ENCODE results near the gene EAPP. TPM values are rescaled to one million over a fixed set of nuclear protein-coding genes. Genes with fewer than 3 reads are reported as not detected.
"Not testable (repeated sequence)": the region's sequence is repeated elsewhere in the genome, so short reads cannot be mapped to it uniquely, and the experiment has no call there.

The EAPP gene
- total RNA-seq, 2 experiments from 2014 or later = 28.6 to 35.8 TPM

DNA sequence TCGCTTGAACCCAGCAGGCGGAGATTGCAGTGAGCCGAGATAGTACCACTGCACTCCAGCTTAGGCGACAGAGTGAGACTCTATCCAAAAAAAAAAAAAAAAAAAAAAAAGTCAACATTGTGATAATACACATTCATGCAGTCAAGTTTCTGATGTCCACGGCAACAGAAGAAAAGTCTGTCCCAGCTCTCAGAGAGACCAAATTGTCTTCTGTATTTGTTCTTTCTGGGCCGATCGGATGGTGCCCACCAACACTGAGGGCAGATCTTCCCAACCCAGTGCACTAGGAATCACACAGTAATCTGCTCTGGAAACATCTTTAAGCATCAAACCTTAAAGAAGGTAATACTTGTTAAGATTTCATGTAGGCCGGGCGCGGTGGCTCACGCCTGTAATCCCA is 31.6 kb downstream of the EAPP start:
- CTCF ChIA-PET (ENCODE audit: unreplicated experiment) = no interaction called here
- no TSS peak for BruUV-seq (replicated peaks)

GRCh38 chr14:34507459-34507858 is 32.0 kb downstream of the EAPP start:
- no peak overlapping the region for H3K4me2 ChIP-seq (ENCODE audit: low read length)
- no peaks in the 10 kb centered on the region for H3K9me3 ChIP-seq (ENCODE audit: low read length)
- no peak overlapping the region for H3K27ac ChIP-seq (ENCODE audit: low read depth, low read length, poor library complexity, severe bottlenecking)
- H3K4me1 ChIP-seq (ENCODE audit: insufficient read depth, low read length, poor library complexity, severe bottlenecking) = no peaks in the 10 kb centered on the region
- no peak for TF ChIP-seq CTCF (conservative IDR thresholded peaks at IDR 0.05; ENCODE audit: low read length)
- no peak for TF ChIP-seq EZH2phosphoT487 (IDR thresholded peaks at IDR 0.05; ENCODE audit: borderline replicate concordance, low read depth, low read length)
- no peaks in the 10 kb centered on the region for H3K36me3 ChIP-seq (ENCODE audit: insufficient read depth, low read length)
- no peaks in the 10 kb centered on the region for H3K9me2 ChIP-seq (ENCODE audit: insufficient read depth, low read length)
- intact Hi-C loops (cut with micrococcal nuclease; ENCODE audit: unreplicated experiment) = no loop called here
- no peaks in the 10 kb centered on the region for H4K20me1 ChIP-seq (ENCODE audit: insufficient read depth, low read length)
- DNase-seq (ENCODE audit: low spot score) = no peak
- no peaks in the 10 kb centered on the region for H3K79me2 ChIP-seq (ENCODE audit: insufficient read depth, low read depth, low read length)
- BruUV-seq (replicated peaks) = no TSS peak
- H3K4me3 ChIP-seq (ENCODE audit: low read depth, low read length, poor library complexity, severe bottlenecking) = no peak overlapping the region
- ChIA-PET CTCF (ENCODE audit: unreplicated experiment) (no interaction called here), POLR2A (interaction anchor here (0.6 to 0.7 kb wide), 4 partner anchors 99 to 972 kb away, joined by 3 to 5 read pairs (median 3); no protein-coding TSS in a partner anchor)
- no peak overlapping the region for H2AFZ ChIP-seq (ENCODE audit: low read length)

More for the DNA sequence above, 31.6 kb downstream of the EAPP start:
- H3K79me2 ChIP-seq (ENCODE audit: insufficient read depth, low read depth, low read length) = no peaks in the 10 kb centered on the region
- no peak overlapping the region for H3K4me2 ChIP-seq (ENCODE audit: low read length)
- no peaks in the 10 kb centered on the region for H3K9me3 ChIP-seq (ENCODE audit: low read length)
- no peaks in the 10 kb centered on the region for H3K36me3 ChIP-seq (ENCODE audit: insufficient read depth, low read length)
- POLR2A ChIA-PET = interaction anchor here (0.6 to 0.7 kb wide), 4 partner anchors 98 to 972 kb away, joined by 3 to 5 read pairs (median 3); no protein-coding TSS in a partner anchor
- no peak overlapping the region for H2AFZ ChIP-seq (ENCODE audit: low read length)
- DNase-seq (ENCODE audit: low spot score) = no peak
- no peak for TF ChIP-seq EZH2phosphoT487 (IDR thresholded peaks at IDR 0.05; ENCODE audit: borderline replicate concordance, low read depth, low read length)
- H3K4me3 ChIP-seq (ENCODE audit: low read depth, low read length, poor library complexity, severe bottlenecking) = no peak overlapping the region
- H3K9me2 ChIP-seq (ENCODE audit: insufficient read depth, low read length) = no peaks in the 10 kb centered on the region
- intact Hi-C loops (cut with micrococcal nuclease; ENCODE audit: unreplicated experiment) = no loop called here
- no peak overlapping the region for H3K27ac ChIP-seq (ENCODE audit: low read depth, low read length, poor library complexity, severe bottlenecking)
- H4K20me1 ChIP-seq (ENCODE audit: insufficient read depth, low read length) = no peaks in the 10 kb centered on the region
- H3K4me1 ChIP-seq (ENCODE audit: insufficient read depth, low read length, poor library complexity, severe bottlenecking) = no peaks in the 10 kb centered on the region

DNA sequence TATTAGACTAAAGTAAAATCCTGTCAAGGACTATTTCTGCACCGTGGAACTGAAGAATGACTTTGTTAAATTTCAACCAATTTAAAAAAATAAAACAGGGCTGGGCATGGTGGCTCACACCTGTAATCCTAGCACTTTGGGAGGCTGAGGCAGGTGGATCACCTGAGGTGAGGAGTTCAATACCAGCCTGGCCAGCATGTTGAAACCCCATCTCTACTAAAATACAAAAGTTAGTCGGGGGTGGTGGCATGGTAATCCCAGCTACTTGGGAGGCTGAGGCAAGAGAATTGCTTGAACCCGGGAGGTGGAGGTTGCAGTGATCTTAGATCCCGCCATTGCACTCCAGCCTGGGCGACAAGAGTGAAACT is 34.4 kb downstream of the EAPP start:
- CTCF ChIA-PET (ENCODE audit: unreplicated experiment); POLR2A ChIA-PET; H3K4me1 ChIP-seq (ENCODE audit: insufficient read depth, low read length, poor library complexity, severe bottlenecking); H3K79me2 ChIP-seq (ENCODE audit: insufficient read depth, low read depth, low read length); H3K4me2 ChIP-seq (ENCODE audit: low read length); H3K27ac ChIP-seq (ENCODE audit: low read depth, low read length, poor library complexity, severe bottlenecking); DNase-seq (ENCODE audit: low spot score); H3K9me3 ChIP-seq (ENCODE audit: low read length); H3K9me2 ChIP-seq (ENCODE audit: insufficient read depth, low read length); H4K20me1 ChIP-seq (ENCODE audit: insufficient read depth, low read length); BruUV-seq (replicated peaks); H3K36me3 ChIP-seq (ENCODE audit: insufficient read depth, low read length); H2AFZ ChIP-seq (ENCODE audit: low read length); H3K4me3 ChIP-seq (ENCODE audit: low read depth, low read length, poor library complexity, severe bottlenecking); intact Hi-C loops (cut with micrococcal nuclease; ENCODE audit: unreplicated experiment): not testable (repeated sequence)

DNA sequence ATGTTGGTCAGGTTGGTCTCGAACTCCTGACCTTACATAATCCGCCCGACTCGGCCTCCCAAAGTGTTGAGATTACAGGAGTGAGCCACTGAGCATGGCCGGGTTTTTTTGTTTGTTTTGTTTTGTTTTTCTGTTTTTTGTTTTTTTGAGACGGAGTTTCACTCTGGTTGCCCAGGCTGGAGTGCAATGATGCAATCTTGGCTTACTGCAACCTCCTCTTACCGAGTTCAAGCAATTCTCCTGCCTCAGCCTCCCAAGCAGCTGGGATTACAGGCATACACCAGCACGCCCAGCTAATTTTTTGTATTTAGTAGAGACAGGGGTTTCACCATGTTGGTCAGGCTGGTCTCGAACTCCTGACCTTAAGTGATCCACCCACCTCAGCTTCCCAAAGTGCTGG is 35.5 kb downstream of the EAPP start:
- intact Hi-C loops (cut with micrococcal nuclease; ENCODE audit: unreplicated experiment); H3K36me3 ChIP-seq (ENCODE audit: insufficient read depth, low read length); H3K79me2 ChIP-seq (ENCODE audit: insufficient read depth, low read depth, low read length); H3K4me3 ChIP-seq (ENCODE audit: low read depth, low read length, poor library complexity, severe bottlenecking); H3K4me1 ChIP-seq (ENCODE audit: insufficient read depth, low read length, poor library complexity, severe bottlenecking); CTCF ChIA-PET (ENCODE audit: unreplicated experiment); DNase-seq (ENCODE audit: low spot score); H3K9me2 ChIP-seq (ENCODE audit: insufficient read depth, low read length); H3K27ac ChIP-seq (ENCODE audit: low read depth, low read length, poor library complexity, severe bottlenecking); H4K20me1 ChIP-seq (ENCODE audit: insufficient read depth, low read length); H2AFZ ChIP-seq (ENCODE audit: low read length); BruUV-seq (replicated peaks); H3K4me2 ChIP-seq (ENCODE audit: low read length); H3K9me3 ChIP-seq (ENCODE audit: low read length): not testable (repeated sequence)
- POLR2A ChIA-PET = interaction anchor here (0.7 kb wide), 1 partner anchor 38 kb away, joined by 3 read pairs; no protein-coding TSS in a partner anchor

All from OCI-LY7 (cell line).